Progenitor cell of endocrine pancreas (in vitro differentiated cells): ENCODE data around the gene PDPR. TPM values are rescaled to one million over a fixed set of nuclear protein-coding genes. Genes with fewer than 3 reads are reported as not detected.
"Not testable (repeated sequence)": the region's sequence is repeated elsewhere in the genome, so short reads cannot be mapped to it uniquely, and the experiment has no call there.

ENCODE experiments used
- DNase-seq: peaks from one replicate; pipeline ENCODE4 v3.0.0; 2021; ENCODE audit warnings: low spot score; ENCODE audit not compliant: unreplicated experiment
- H3K27ac Mint-ChIP-seq: 2 replicates; pipeline ENCODE4 v1.8.0; 2021; ENCODE audit warnings: mild to moderate bottlenecking, moderate library complexity, mixed read lengths
- H3K27me3 Mint-ChIP-seq: 2 replicates; pipeline ENCODE4 v1.8.0; 2021; ENCODE audit warnings: mixed read lengths
- H3K36me3 Mint-ChIP-seq: 2 replicates; pipeline ENCODE4 v1.8.0; 2022; ENCODE audit warnings: mixed read lengths; ENCODE audit not compliant: insufficient read depth
- H3K4me1 Mint-ChIP-seq: 2 replicates; pipeline ENCODE4 v1.8.0; 2021; ENCODE audit warnings: low read depth, mixed read lengths
- H3K4me3 Mint-ChIP-seq: 2 replicates; pipeline ENCODE4 v1.8.0; 2021; ENCODE audit warnings: low read depth, mild to moderate bottlenecking, moderate library complexity, mixed read lengths
- H3K9me3 Mint-ChIP-seq: 2 replicates; pipeline ENCODE4 v1.8.0; 2021; ENCODE audit warnings: low read depth, mixed read lengths
- total RNA-seq: library from RNA; stranded (reverse); gene quantifications from 2 replicates; pipeline ENCODE4 v1.2.1, GENCODE V29; 2021
- TF ChIP-seq, protein P1 (sequence below): fragments of 200-600 bp; sonication (generic); IDR thresholded peaks from one replicate; pipeline ENCODE4 v1.5.0; 2021; ENCODE audit warnings: antibody characterized with exemption, mild to moderate bottlenecking; ENCODE audit not compliant: unreplicated experiment

Gene PDPR
- total RNA-seq, 1 donor from 2014 or later: 26.4 TPM

DNA sequence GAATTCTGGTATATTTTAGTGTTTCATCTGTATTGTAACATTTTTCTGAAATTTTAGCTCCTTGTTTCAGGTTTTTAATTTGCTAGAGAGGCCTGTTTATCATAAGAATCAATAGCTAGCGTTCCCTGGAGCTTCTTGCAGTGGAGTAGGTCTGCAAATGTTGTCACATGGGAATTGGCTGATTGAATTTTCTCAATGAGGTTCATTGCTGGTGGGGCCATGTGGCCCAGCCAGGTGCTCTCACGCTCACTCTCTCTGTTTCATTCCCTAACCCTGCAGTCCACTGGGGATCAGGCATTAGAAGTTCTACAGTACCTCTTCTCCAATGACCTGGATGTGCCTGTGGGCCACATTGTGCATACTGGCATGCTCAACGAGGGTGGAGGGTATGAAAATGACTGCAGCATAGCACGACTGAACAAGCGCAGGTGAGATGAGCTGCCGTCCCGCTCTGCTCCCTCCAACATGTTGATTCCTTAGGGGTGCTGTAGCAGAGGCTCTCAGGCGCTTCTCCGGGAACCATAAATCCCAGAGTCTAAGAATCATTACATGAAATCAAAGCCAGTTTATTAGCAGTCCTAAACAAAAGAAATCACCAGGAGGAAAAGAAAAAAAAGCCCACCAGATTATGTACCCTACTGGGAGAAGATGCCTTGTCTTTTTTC, 29.2 kb downstream of the PDPR start:
- not testable (repeated sequence) for H3K4me3 Mint-ChIP-seq, H3K9me3 Mint-ChIP-seq, DNase-seq, H3K27ac Mint-ChIP-seq, H3K4me1 Mint-ChIP-seq, H3K27me3 Mint-ChIP-seq
- peaks cover 16% of the 10 kb centered on the region for H3K36me3 Mint-ChIP-seq

DNA sequence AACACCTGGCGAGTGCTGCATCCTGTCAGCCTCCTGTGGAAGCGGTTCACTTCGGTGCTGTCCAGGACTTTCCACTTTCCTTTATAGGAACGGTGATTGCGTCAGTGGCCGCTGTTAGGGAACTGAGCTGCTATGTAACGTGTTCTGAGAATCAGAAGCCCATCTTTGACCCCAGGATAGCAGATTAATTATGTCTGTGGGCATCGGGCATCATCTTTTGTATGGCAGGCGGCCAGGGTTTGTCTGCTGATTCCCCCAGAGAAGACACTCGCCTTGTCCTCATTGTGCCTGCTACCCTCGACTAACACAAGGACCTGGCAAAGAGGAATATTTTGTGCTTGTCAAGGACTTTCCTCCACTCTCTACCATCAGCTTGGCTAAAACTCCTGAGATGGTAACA, 33.7 kb downstream of the PDPR start:
- H3K36me3 Mint-ChIP-seq: peaks cover 24% of the 10 kb centered on the region

DNA sequence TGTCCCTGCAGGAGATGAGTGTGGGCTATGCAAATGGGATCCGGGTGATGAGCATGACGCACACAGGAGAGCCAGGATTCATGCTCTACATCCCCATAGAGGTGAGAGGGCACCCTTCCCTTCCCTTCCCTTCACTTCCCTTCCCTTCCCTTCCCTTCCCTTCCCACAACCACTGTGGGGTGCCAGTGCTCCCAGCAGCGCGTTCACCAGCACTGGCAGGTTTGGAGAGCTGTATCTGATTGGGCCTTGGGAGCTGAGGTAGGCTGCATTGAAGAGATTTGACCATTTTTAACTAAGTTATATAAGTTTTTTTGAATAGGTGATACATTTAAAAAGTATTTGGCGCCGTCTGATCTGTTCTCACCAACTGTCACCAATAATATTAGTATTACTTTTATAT, 34.3 kb downstream of the PDPR start:
- H3K36me3 Mint-ChIP-seq: peaks cover 23% of the 10 kb centered on the region
- H3K4me1 Mint-ChIP-seq: not testable (repeated sequence)

More for the DNA sequence above, 33.7 kb downstream of the PDPR start:
- not testable (repeated sequence) for H3K4me3 Mint-ChIP-seq, H3K27me3 Mint-ChIP-seq, H3K4me1 Mint-ChIP-seq, DNase-seq, H3K27ac Mint-ChIP-seq, H3K9me3 Mint-ChIP-seq

DNA sequence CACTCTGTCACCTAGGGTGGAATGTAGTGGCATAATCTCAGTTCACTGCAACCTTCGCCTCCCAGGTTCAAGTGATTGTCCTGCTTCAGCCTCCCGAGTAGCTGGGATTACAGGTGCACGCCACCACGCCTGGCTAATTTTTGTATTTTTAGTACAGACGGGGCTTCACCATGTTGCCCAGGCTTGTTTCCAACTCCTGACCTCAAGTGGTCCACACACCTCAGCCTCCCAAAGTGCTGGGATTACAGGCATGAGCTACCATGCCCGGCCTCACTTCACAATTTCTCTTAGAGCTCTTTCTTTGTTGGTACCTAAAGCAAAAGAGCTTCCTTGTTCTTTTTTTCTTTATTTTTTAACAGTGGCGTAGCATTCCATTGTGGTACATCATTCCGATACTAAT, 35.2 kb downstream of the PDPR start:
- peaks cover 22% of the 10 kb centered on the region for H3K36me3 Mint-ChIP-seq

More for the DNA sequence above, 34.3 kb downstream of the PDPR start:
- not testable (repeated sequence) for H3K9me3 Mint-ChIP-seq, H3K27me3 Mint-ChIP-seq, DNase-seq, H3K27ac Mint-ChIP-seq, H3K4me3 Mint-ChIP-seq

GRCh38 chr16:70151391-70151790, 37.3 kb downstream of the PDPR start:
- Mint-ChIP-seq H3K9me3 (no peaks in the 10 kb centered on the region), H3K36me3 (peaks cover 19% of the 10 kb centered on the region), H3K27me3 (no peaks in the 10 kb centered on the region), H3K27ac (no peak overlapping the region), H3K4me1 (no peaks in the 10 kb centered on the region), H3K4me3 (no peak overlapping the region)
- TF ChIP-seq, protein P1, sequence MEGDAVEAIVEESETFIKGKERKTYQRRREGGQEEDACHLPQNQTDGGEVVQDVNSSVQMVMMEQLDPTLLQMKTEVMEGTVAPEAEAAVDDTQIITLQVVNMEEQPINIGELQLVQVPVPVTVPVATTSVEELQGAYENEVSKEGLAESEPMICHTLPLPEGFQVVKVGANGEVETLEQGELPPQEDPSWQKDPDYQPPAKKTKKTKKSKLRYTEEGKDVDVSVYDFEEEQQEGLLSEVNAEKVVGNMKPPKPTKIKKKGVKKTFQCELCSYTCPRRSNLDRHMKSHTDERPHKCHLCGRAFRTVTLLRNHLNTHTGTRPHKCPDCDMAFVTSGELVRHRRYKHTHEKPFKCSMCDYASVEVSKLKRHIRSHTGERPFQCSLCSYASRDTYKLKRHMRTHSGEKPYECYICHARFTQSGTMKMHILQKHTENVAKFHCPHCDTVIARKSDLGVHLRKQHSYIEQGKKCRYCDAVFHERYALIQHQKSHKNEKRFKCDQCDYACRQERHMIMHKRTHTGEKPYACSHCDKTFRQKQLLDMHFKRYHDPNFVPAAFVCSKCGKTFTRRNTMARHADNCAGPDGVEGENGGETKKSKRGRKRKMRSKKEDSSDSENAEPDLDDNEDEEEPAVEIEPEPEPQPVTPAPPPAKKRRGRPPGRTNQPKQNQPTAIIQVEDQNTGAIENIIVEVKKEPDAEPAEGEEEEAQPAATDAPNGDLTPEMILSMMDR: no peak
- DNase-seq: no peak

More for the DNA sequence above, 35.2 kb downstream of the PDPR start:
- H3K9me3 Mint-ChIP-seq, H3K27ac Mint-ChIP-seq, DNase-seq, H3K27me3 Mint-ChIP-seq, H3K4me3 Mint-ChIP-seq, H3K4me1 Mint-ChIP-seq: not testable (repeated sequence)

DNA sequence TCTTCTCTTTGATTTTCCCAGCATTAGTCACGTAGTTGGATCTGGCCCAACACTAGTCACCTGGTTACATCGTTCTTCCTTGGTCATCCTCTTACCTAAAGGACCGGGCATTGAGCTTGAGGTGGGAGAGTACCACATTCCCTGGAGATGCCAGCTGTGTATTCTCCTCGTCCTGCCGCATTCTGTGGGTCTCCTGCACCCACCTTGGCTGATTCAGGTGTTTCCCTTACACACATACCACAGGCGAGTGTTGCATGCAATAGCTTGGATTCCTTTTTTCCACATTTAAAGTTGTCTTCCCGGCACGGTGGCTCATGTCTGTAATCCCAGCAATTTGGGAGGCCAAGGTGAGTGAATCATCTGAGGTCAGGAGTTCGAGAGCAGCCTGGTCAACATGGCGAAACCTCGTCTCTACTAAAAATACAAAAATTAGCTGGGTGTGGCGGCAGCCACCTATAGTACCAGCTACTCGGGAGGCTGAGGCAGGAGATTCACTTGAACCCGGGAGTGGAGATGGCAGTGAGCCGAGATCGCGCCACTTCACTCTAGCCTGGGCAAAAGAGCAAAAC, 37.9 kb downstream of the PDPR start:
- Mint-ChIP-seq H3K36me3 (peaks cover 23% of the 10 kb centered on the region), H3K4me3 (no peak overlapping the region), H3K27ac (no peak overlapping the region), H3K27me3 (no peaks in the 10 kb centered on the region), H3K4me1 (no peaks in the 10 kb centered on the region), H3K9me3 (no peaks in the 10 kb centered on the region)
- no peak for DNase-seq
- TF ChIP-seq, protein P1: no peak

GRCh38 chr16:70152578-70153302, 38.6 kb downstream of the PDPR start:
- Mint-ChIP-seq H3K27ac (no peak overlapping the region), H3K9me3 (no peaks in the 10 kb centered on the region)

DNA sequence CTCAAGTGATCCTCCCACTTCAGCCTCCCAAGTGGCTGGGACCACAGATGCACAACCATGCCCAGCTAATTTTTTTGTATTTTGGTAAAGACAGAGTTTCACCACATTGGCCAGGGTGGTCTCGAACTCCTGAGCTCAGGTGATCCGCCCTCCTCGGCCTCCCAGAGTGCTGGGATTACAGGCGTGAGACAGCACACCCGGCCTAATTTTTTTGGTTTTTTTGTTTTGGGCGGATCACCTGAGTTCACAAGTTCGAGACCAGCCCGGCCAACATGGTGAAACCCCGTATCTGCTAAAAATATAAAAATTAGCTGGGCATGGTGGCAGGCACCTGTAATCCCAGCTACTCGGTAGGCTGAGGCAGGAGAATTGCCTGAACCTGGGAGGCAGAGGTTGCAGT, 40.6 kb downstream of the PDPR start:
- not testable (repeated sequence) for H3K4me1 Mint-ChIP-seq, H3K27ac Mint-ChIP-seq, H3K9me3 Mint-ChIP-seq, H3K27me3 Mint-ChIP-seq, H3K4me3 Mint-ChIP-seq, DNase-seq
- peaks cover 25% of the 10 kb centered on the region for H3K36me3 Mint-ChIP-seq

More at GRCh38 chr16:70152578-70153302, 38.6 kb downstream of the PDPR start:
- H3K4me3 Mint-ChIP-seq: no peak overlapping the region
- H3K4me1 Mint-ChIP-seq: no peaks in the 10 kb centered on the region
- H3K27me3 Mint-ChIP-seq: no peaks in the 10 kb centered on the region
- no peak for DNase-seq
- TF ChIP-seq, protein P1: no peak
- H3K36me3 Mint-ChIP-seq: peaks cover 28% of the 10 kb centered on the region
